Spleen (tissue), 7 donors: Measurements from ENCODE around the gene SASH1.

Source experiments
- POLR2AphosphoS5 ChIP-seq, 3 donors: sonication (generic); formaldehyde crosslinking; IDR thresholded peaks; one replicate each; pipeline ENCODE4 v1.5.1; 2017; ENCODE audit warnings: antibody characterized with exemption in 3 of 3
- TF ChIP-seq, protein P1 (sequence below), 11 experiments: fragments of 200-600 bp in 7 of 11; fragments of 450-650 bp in 4 of 11; sonication (generic) in 4 of 11; IDR thresholded peaks in 8 of 11; conservative IDR thresholded peaks in 3 of 11; 1 replicate in 7 of 11; 2 replicates in 4 of 11; pipeline versions ENCODE4 v1.4.0 to v1.8.0; 2016 to 2021; ENCODE audit warnings: antibody characterized with exemption in 11 of 11, inconsistent platforms in 4 of 11, mild to moderate bottlenecking in 1 of 11
- donor health status: DM: no; HTN: no; CAD: no; lungs with moderate emphysema.
- donor health status: DM: no; HTN: no; CAD: no.
- donor health status: DM: no; HTN: no; CAD: no.

- no peak for TF ChIP-seq POLR2AphosphoS5 (IDR thresholded peaks at IDR 0.05)
- TF ChIP-seq, protein P1, sequence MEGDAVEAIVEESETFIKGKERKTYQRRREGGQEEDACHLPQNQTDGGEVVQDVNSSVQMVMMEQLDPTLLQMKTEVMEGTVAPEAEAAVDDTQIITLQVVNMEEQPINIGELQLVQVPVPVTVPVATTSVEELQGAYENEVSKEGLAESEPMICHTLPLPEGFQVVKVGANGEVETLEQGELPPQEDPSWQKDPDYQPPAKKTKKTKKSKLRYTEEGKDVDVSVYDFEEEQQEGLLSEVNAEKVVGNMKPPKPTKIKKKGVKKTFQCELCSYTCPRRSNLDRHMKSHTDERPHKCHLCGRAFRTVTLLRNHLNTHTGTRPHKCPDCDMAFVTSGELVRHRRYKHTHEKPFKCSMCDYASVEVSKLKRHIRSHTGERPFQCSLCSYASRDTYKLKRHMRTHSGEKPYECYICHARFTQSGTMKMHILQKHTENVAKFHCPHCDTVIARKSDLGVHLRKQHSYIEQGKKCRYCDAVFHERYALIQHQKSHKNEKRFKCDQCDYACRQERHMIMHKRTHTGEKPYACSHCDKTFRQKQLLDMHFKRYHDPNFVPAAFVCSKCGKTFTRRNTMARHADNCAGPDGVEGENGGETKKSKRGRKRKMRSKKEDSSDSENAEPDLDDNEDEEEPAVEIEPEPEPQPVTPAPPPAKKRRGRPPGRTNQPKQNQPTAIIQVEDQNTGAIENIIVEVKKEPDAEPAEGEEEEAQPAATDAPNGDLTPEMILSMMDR (IDR thresholded peaks at IDR 0.05 in 8 of 11, conservative IDR thresholded peaks at IDR 0.05 in 3 of 11) = no peak
These were observed 150.8 kb downstream of the SASH1 start for GRCh38 chr6:148493424-148493823.
